GM06990 (cell line): ENCODE measurements around the gene ATP5F1D.

Experiments used
- DNase-seq: peaks from one replicate; pipeline ENCODE4 v3.0.0-alpha.2; 2011; ENCODE audit not compliant: insufficient read length; ENCODE audit errors: extremely low read depth
- H3K27me3 ChIP-seq: replicated peaks from 2 replicates; pipeline ENCODE4 v1.6.0; 2011; ENCODE audit warnings: low read length; ENCODE audit not compliant: control insufficient read depth, insufficient read depth
- H3K36me3 ChIP-seq: 2 replicates; pipeline ENCODE4 v1.5.1; 2011; ENCODE audit warnings: low read length; ENCODE audit not compliant: control insufficient read depth, insufficient read depth
- H3K4me3 ChIP-seq: replicated peaks from 2 replicates; pipeline ENCODE4 v1.5.1; 2011; ENCODE audit warnings: low read depth, mild to moderate bottlenecking, control low read depth, low read length
- TF ChIP-seq, protein P1 (sequence below): IDR thresholded peaks from 2 replicates; pipeline ENCODE4 v1.5.1; 2011; ENCODE audit warnings: low read length, control low read depth, mild to moderate bottlenecking, inconsistent platforms; ENCODE audit not compliant: insufficient read depth, poor library complexity, severe bottlenecking

The ATP5F1D gene

DNA sequence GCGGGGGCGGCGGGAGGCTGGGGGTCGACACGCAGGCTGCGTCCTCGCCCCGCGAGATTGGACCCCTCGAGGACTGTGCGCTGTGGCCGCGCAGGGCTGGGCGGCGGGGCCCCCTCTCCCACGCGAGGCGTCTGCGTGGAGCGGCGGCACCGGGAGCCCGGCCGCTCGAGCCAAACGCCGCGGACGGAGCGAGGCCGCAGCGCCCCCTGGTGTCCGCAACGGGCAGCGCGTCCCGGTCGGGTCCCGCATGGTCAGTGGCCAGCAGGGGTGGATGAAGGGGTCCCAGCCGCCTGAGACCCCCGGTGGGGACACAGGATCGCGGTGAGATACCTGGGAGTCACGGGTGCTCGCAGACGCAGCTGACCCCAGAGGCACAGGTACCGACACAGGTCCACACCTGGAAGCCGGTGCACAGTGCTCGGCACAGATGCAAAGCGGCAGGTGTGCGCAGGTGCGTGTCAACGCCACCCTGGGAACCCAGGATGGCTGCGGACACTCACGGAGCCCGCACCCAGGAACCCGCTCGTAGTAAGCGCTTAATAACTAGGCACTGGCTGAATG lies 25.4 kb downstream of the ATP5F1D start:
- DNase-seq = peak; percentile 82
- Histone ChIP-seq H3K36me3 (peaks cover 11% of the 10 kb centered on the region), H3K4me3 (peak overlapping the region; percentile 52), H3K27me3 (no peaks in the 10 kb centered on the region; the same call in 1 of the 2 replicates)
- TF ChIP-seq, protein P1, sequence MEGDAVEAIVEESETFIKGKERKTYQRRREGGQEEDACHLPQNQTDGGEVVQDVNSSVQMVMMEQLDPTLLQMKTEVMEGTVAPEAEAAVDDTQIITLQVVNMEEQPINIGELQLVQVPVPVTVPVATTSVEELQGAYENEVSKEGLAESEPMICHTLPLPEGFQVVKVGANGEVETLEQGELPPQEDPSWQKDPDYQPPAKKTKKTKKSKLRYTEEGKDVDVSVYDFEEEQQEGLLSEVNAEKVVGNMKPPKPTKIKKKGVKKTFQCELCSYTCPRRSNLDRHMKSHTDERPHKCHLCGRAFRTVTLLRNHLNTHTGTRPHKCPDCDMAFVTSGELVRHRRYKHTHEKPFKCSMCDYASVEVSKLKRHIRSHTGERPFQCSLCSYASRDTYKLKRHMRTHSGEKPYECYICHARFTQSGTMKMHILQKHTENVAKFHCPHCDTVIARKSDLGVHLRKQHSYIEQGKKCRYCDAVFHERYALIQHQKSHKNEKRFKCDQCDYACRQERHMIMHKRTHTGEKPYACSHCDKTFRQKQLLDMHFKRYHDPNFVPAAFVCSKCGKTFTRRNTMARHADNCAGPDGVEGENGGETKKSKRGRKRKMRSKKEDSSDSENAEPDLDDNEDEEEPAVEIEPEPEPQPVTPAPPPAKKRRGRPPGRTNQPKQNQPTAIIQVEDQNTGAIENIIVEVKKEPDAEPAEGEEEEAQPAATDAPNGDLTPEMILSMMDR = peak; percentile 76

DNA sequence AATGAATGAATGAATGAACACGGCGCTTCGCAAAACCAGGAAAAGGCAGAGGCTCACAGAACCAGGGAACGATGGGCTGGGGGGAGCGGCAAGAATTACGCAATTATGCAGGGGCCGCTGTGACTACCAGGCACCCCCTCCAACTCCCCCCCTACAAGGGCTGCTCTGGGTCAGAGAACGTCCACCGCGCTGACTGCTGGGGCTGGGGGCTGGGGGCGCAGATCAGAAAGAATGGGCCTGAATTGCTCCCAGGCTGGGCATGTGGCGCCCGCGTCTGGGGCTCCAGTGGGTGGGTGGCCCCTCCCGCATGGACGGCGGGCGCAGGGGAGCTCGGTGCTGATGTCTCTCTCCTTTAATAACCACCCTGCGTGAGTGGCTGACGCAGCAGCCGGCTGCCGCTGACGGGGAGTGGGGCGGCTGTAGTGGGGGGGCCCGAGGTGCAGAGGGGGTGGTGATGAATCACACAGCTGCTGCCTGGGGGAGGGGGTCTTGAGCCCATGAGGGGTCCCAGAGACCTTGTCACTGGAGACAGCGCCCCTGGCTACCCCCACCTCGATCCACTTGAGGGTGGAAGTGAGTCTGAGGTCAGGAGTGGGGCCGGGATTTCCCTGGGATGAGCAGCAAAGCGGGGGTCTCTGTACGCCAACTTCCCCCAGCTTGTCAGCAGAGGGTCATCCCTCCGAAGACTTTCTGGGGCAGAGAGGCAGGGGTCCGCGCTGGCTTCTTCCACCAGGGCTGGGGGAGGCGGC lies 26.1 kb downstream of the ATP5F1D start:
- Histone ChIP-seq H3K4me3 (peak overlapping the region; percentile 48; the same call in 1 of the 2 replicates), H3K27me3 (no peaks in the 10 kb centered on the region; the same call in 1 of the 2 replicates), H3K36me3 (peaks cover 14% of the 10 kb centered on the region)
- TF ChIP-seq, protein P1 = no peak
- no peak for DNase-seq

DNA sequence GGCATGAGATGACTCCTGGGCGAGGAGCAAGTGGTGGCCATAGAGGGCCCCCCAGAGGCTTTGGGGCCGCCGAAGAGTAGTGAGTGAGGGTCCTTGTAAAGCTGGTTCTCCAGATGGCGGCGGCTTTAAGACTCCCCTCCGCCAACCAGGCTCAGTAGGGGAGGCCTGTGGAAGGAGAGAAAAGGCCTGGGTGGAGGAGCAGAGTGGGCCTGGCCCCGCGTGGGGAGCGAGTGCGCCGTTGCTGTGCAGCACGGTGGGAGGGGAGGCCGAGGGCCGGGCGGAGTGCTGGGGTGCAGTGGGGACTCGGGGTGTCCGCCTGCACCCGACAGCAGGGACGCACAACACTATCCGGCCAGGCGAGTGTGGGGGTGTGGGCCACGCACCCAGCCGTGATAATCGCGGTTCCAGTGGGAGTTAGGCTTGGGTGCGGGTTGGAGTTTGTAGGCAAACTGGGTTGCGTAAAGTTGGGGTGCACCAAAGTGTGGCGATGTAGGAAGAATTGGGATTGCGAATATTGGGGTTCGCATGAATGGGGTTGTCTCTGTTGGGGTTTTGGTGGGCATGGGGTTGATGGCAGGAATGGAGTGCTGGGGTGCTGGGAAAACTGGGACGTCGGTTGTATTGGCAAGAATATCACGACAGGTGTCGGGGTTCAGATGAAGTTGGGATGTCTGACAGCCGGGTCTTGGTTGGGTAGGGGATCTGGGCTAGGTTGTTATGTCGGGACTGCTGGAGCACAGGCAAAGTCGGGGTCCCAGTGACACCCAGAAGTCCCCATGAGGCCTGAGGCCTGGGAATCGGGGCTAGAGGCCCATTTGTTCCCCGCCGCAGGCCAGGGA lies 26.9 kb downstream of the ATP5F1D start:
- Histone ChIP-seq H3K4me3 (no peak overlapping the region), H3K36me3 (peaks cover 20% of the 10 kb centered on the region), H3K27me3 (no peaks in the 10 kb centered on the region; the same call in 1 of the 2 replicates)
- TF ChIP-seq, protein P1 = no peak
- DNase-seq = no peak

DNA sequence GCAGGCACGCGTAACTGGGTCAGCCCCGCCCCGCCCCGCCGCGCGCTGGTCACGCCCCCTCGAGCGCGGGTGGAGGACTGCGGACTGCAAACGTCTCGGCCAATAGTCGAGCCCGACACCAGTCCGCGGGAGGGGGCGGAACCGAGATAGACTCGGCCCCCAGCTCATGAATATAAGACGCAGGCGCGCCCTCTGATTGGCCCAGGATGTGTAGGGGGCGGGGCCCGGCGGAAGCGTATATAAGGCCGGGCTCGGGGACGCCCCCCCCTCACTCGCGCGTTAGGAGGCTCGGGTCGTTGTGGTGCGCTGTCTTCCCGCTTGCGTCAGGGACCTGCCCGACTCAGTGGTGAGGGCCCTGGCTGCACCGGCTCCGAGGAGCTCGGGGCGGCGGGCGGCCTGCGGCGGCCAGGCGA lies 27.5 kb downstream of the ATP5F1D start, which contains the start of gene CIRBP:
CIRBP (plus strand) TSS at position 268 of the 413 bp plus-strand sequence. CDS start 1,602 bp downstream, outside the sequence.
- DNase-seq = peak; percentile 98

DNA sequence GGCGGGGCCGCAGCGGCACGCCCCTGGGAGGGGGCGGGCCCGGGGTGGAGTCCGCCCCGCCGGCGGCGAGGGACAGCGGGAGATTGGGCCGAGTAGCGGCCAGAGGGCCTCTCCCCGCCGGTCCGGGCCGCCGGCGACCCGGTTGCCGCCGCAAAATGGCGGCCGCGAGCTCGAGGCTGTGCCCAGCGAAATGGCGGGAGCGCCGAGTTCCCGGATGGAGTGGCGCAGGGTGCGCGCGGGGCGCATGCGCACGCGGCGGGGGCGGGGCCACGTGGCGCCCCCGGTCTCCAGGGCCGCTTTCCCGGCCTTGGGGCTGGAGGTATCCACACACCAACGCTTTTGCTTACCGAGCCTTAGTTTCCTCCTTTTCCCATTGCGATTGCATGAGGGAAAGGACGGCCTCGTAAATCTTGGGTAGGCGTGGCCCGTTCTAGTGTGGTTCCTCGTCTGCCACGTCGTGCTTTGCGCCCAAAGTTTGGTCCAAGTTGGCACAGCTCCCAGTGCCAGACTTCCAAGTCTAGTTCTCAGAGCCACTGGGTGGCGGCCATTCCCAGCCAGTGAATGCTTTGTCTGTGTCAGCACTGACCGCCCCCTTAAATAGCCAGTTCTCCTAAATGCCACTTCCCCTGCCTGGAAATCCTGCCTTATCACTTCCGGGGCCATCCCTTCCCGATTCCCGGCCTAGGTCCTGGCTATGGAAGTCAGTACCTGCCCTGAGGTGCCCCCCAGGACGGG lies 28.1 kb downstream of the ATP5F1D start:
- peak; percentile 88 for DNase-seq
- TF ChIP-seq, protein P1 = no peak
- Histone ChIP-seq H3K36me3 (peaks cover 32% of the 10 kb centered on the region), H3K4me3 (peak overlapping the region; percentile 98), H3K27me3 (no peaks in the 10 kb centered on the region; the same call in 1 of the 2 replicates)

More for the DNA sequence above, 27.5 kb downstream of the ATP5F1D start, which contains the start of gene CIRBP:
- TF ChIP-seq, protein P1 = no peak
- Histone ChIP-seq H3K36me3 (peaks cover 26% of the 10 kb centered on the region), H3K4me3 (peak within 1 kb of the TSS; percentile 98), H3K27me3 (no peaks in the 10 kb centered on the region; the same call in 1 of the 2 replicates)
